Thoracic aorta (tissue), 2 donors: ENCODE results near the gene COL7A1. TPM values are rescaled to one million over a fixed set of nuclear protein-coding genes. Genes with fewer than 3 reads are reported as not detected.
A peak's percentile ranks its signal among the peaks of the same experiment; 100 is the strongest.

ENCODE experiments used
- ATAC-seq: fragments of 150-250 bp; one replicate; pipeline ENCODE4 v1.8.0; 2017; ENCODE audit warnings: low read depth; ENCODE audit not compliant: insufficient number of reproducible peaks, low FRiP score
- DNase-seq: peaks from one replicate; pipeline ENCODE4 v3.0.0-alpha.2; 2020; ENCODE audit warnings: low spot score
- H3K27ac ChIP-seq, 2 donors: fragments of 200-600 bp; sonication (generic); 1 replicate in 1 of 2; 2 replicates in 1 of 2; pipeline ENCODE4 v1.5.1; 2016; ENCODE audit warnings: mild to moderate bottlenecking in 2 of 2, moderate library complexity in 2 of 2
- H3K27me3 ChIP-seq: fragments of 200-600 bp; sonication (generic); replicated peaks from 2 replicates; pipeline ENCODE4 v1.6.0; 2016; ENCODE audit warnings: mild to moderate bottlenecking; ENCODE audit not compliant: insufficient read depth
- H3K36me3 ChIP-seq: fragments of 200-600 bp; sonication (generic); one replicate; pipeline ENCODE4 v1.5.1; 2016
- H3K4me1 ChIP-seq, 2 donors: fragments of 200-600 bp; sonication (generic); 1 replicate in 1 of 2; 2 replicates in 1 of 2; pipeline versions ENCODE4 v1.5.1 to v1.6.0; 2016; ENCODE audit warnings: low read depth in 2 of 2, mild to moderate bottlenecking in 1 of 2; ENCODE audit not compliant: control insufficient read depth in 1 of 2
- H3K4me3 ChIP-seq: fragments of 200-600 bp; sonication (generic); 2 replicates; pipeline ENCODE4 v1.5.1; 2016; ENCODE audit warnings: mild to moderate bottlenecking
- H3K9me3 ChIP-seq: fragments of 200-600 bp; sonication (generic); 2 replicates; pipeline ENCODE4 v1.5.1; 2016
- total RNA-seq, 2 donors: library from RNA; depleted of rRNA; stranded (reverse); fragments of >200 nt; gene quantifications; one replicate each; pipeline versions ENCODE4 v1.1.0 to v1.2.3, GENCODE V29; 2016
- TF ChIP-seq, protein P1 (sequence below): fragments of 200-600 bp; sonication (generic); IDR thresholded peaks from one replicate; pipeline ENCODE4 v1.5.1; 2019; ENCODE audit warnings: antibody characterized with exemption

Gene COL7A1
- total RNA-seq, 2 donors from 2014 or later: 16.4 to 26.7 TPM

GRCh38 chr3:48601622-48601994, 6.5 kb upstream of the COL7A1 start:
- H3K27me3 ChIP-seq: no peaks in the 10 kb centered on the region
- H3K27ac ChIP-seq: peak overlapping the region in 1 of 2 donors; percentile 39
- DNase-seq: no peak
- TF ChIP-seq, protein P1, sequence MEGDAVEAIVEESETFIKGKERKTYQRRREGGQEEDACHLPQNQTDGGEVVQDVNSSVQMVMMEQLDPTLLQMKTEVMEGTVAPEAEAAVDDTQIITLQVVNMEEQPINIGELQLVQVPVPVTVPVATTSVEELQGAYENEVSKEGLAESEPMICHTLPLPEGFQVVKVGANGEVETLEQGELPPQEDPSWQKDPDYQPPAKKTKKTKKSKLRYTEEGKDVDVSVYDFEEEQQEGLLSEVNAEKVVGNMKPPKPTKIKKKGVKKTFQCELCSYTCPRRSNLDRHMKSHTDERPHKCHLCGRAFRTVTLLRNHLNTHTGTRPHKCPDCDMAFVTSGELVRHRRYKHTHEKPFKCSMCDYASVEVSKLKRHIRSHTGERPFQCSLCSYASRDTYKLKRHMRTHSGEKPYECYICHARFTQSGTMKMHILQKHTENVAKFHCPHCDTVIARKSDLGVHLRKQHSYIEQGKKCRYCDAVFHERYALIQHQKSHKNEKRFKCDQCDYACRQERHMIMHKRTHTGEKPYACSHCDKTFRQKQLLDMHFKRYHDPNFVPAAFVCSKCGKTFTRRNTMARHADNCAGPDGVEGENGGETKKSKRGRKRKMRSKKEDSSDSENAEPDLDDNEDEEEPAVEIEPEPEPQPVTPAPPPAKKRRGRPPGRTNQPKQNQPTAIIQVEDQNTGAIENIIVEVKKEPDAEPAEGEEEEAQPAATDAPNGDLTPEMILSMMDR: no peak
- peaks cover 18 to 47% of the 10 kb centered on the region in 2 donors for H3K4me1 ChIP-seq
- no peak overlapping the region for H3K4me3 ChIP-seq
- no peaks in the 10 kb centered on the region for H3K9me3 ChIP-seq
- peaks cover 57% of the 10 kb centered on the region for H3K36me3 ChIP-seq
- ATAC-seq: no peak

- Histone ChIP-seq H3K27me3 (no peaks in the 10 kb centered on the region), H3K36me3 (peaks cover 57% of the 10 kb centered on the region), H3K4me3 (no peak overlapping the region), H3K4me1 (peaks cover 18 to 53% of the 10 kb centered on the region in 2 donors), H3K27ac (peak overlapping the region in 1 of 2 donors; percentile 39), H3K9me3 (no peaks in the 10 kb centered on the region)
- ATAC-seq (no peak), DNase-seq (no peak)
- TF ChIP-seq, protein P1: no peak
Measured at GRCh38 chr3:48600711-48601621, 5.8 kb upstream of the COL7A1 start.

DNA sequence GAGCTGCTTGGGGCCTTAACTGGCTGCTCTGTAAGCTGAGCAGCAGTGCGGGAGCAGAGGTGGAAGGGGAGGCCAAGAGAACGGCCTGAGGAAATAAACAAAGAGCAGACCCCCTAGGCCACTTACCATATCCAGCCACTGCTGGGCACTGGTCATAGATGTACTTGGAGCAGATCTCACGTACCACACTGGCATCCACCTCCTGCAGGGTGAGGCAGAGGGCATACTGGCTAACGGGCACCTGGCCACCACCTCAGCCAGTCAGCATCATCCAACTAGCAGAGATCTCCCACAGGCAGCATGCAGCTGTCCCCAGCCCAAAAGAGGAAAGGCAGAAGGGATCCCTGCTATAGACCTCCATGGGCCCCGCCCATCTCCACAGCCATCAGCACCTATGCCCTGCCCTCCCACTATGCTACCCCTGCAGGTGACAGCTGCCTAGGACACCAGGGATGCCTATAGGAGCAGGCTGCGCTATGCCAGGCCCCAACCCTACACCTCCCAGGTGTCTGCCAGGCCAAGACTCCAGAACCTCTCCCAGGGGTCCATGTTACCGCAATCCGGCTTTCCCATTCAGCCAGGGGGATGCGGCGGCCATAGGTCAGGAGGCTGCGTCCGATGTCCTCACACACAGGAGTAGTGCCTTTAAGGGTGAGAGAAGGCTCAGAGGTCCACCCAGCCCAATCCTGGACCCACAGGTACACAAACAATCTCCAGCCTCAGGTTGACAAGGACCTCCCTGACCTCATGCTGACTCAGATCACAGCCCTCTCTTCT, 4.6 kb upstream of the COL7A1 start:
- H3K27me3 ChIP-seq: no peaks in the 10 kb centered on the region
- TF ChIP-seq, protein P1: no peak
- peaks cover 29 to 64% of the 10 kb centered on the region in 2 donors for H3K4me1 ChIP-seq
- peak overlapping the region; percentile 90 to 93 for H3K27ac ChIP-seq
- H3K36me3 ChIP-seq: peaks cover 46% of the 10 kb centered on the region
- ATAC-seq (no peak), DNase-seq (no peak)
- H3K9me3 ChIP-seq: no peaks in the 10 kb centered on the region
- no peak overlapping the region for H3K4me3 ChIP-seq

DNA sequence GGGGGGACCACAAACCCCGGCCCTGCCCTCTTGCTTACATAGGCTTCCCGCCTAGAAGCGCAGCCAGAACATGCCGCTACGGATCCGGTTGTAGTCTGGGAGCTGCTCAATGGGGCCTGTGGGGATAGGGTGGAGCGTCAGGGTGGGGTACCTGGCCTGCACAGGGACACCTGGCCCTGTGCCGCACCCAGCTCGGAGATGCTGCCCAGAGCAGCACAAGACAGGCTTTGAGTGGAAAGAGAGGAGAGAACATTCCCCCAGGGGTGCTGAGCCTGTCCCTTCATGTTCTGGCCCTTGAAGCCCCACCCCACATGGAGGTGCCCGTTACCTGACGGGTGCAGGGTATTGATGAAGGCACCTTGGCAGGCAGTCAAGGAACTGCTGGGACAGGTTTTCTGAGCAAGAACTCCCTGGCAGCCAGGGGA, 4.0 kb upstream of the COL7A1 start:
- peaks cover 40% of the 10 kb centered on the region for H3K36me3 ChIP-seq
- TF ChIP-seq, protein P1: no peak
- H3K4me3 ChIP-seq: peak overlapping the region; percentile 24

More for the DNA sequence above, 4.0 kb upstream of the COL7A1 start:
- DNase-seq: no peak
- Histone ChIP-seq H3K4me1 (peaks cover 31 to 71% of the 10 kb centered on the region in 2 donors), H3K27ac (peak overlapping the region; percentile 90 to 93), H3K27me3 (no peaks in the 10 kb centered on the region), H3K9me3 (no peaks in the 10 kb centered on the region)
- no peak for ATAC-seq
